NCI-H2107 treated with DMSO at 0.1 percent for 48 hours (cell line): Measurements from ENCODE around the gene CXorf66.
"Not testable (repeated sequence)": the region's sequence is repeated elsewhere in the genome, so short reads cannot be mapped to it uniquely, and the experiment has no call there.

Experiments used
- DNase-seq: peaks from one replicate; lab custom pipeline; 2025; ENCODE audit not compliant: unreplicated experiment; lab: John Stamatoyannopoulos, UW

CXorf66 gene

DNA sequence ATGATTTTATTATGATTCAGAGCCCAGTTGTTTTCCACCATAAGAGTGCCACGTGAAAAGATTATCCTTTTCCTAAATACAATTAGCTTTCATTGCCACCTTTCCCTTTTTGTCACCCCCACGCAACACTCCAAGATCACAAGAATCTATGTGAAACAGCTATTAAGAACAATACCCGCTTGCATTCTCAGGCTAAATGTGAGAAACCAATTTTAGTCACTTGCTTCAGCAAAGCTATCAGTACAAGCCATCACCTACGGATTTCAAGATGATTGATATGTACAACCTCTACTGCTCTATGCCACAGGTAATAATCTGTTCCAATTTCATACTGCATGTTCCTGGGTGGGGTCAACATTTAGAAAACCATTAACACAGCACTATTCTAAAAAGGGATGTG is 34.9 kb downstream of the CXorf66 start:
- DNase-seq = no peak

- DNase-seq = no peak
Measured at GRCh38 chrX:139929876-139930275, 35.4 kb downstream of the CXorf66 start.

GRCh38 chrX:139924696-139925095 is 40.6 kb downstream of the CXorf66 start:
- DNase-seq = no peak

DNA sequence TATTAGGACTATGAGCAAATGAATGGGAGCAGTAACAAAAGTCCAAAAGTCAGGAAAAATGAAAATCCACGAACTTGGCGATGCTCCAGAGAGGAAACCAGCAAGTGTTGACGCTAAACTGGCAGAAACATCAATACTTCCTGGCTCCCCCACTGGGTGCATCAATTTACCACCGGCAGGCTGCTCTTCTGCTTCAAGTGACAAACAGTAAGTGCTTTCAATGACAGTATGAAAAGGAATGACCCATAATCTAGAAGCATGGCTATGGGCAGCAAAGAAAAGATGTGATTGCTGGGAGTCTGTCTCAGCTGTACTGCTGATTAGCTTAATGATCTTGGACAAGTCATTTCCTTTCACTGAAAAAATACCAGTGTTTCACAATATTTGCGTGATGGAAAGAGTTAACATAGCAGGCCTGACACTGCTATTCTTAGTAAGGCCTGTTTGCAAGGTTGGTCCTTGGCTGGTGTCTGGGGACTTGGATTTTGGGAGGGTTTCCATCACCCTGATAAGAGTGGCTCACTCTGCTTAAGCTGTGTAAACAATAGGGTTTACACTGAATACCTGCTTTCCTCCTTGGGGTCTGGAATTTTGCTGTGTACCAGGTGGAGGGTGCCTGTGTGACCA is 41.1 kb downstream of the CXorf66 start:
- DNase-seq = no peak

GRCh38 chrX:139921142-139921541 is 44.2 kb downstream of the CXorf66 start:
- not testable (repeated sequence) for DNase-seq

DNA sequence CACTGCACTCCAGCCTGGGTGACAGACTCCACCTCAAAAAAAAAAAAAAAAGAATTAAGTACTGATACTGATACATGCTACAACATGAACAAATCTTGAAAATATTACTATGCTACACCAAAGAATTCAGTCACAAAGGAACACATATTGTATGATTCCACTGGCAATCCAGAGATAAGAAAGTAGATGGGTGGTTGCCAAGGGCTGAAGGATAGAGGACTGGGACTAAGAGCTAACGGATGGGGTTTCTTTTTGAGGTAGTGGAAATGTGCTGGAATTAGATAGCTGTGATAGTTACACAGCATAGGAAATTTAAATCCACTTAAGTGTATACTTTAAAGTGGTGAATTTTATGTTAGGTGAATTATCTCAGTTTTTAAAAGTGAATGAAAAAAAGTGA is 45.0 kb downstream of the CXorf66 start:
- no peak for DNase-seq

GRCh38 chrX:139914421-139914820 is 50.9 kb downstream of the CXorf66 start:
- DNase-seq = no peak

- DNase-seq = no peak
Measured at GRCh38 chrX:139909712-139910111, 55.6 kb downstream of the CXorf66 start.

- no peak for DNase-seq
Measured at GRCh38 chrX:139907078-139907477, 58.2 kb downstream of the CXorf66 start.

DNA sequence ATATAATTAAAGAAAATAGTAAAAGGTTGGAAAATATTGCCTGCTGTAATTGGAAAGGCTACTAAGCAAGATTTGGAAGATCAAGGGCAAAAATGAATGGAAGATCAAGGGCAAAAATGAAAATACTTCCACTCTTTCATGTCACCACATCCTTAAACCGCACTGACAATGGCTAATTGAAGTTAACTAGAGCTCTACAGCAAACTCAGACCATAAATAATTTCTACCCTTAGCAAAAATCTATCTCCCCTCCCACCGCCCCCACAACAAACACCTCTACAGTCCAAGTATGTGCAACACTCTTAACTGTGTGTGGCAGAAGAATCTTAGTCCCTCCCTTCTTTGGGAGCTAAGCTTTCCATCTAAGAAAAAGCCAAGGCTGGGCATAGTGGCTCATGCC is 59.6 kb downstream of the CXorf66 start:
- no peak for DNase-seq
